Measurements from ENCODE around the gene MARS1. TPM values are rescaled to one million over a fixed set of nuclear protein-coding genes. Genes with fewer than 3 reads are reported as not detected.
A peak's percentile ranks its signal among the peaks of the same experiment; 100 is the strongest.
"Not testable (repeated sequence)": the region's sequence is repeated elsewhere in the genome, so short reads cannot be mapped to it uniquely, and the experiment has no call there.

Gene MARS1
- total and polyA plus RNA-seq, 2 experiments from 2014 or later: 266 to 351 TPM

DNA sequence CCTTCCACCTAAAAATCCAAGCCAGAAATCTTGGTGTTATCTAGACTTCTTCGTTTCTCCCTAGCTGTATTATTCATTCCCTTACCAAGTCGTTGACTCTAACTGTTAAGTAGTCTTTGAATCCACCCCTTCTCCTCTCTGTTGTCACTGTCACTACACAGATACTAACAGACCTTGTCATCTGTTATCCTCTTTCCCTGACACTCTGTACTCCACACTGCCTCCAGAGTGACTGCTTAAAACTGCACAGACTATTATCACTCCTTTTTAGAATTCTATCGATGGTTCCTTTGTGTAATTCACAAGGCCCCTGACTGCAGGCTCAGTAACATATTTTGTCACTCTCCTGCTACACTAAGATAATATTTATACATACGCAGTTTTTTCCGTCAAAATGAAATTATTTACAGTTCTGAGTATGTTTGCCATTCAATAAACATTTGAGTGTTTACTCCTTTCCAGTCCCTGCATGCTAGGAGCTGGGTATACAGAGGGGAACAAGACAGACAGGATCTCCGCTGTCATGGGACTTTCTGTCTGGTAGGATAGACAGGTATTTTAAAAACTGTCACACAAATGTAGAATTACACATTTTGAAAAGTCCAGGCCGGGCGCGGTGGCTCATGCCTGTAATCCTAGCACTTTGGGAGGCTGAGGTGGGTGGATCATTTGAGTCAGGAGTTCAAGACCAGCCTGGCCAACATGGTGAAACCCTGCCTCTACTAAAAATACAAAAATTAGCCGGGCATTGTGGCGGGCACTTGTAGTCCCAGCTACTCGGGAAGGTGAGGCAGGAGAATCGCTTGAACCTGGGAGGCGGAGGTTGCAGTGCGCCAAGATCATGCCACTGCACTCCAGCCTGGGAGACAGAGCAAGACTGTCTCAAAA, 3.8 kb downstream of the MARS1 start:
- Histone ChIP-seq H3K36me3 (ENCODE audit: insufficient read depth) (peaks cover 61% of the 10 kb centered on the region), H3K4me1 (ENCODE audit: insufficient read depth) (no peaks in the 10 kb centered on the region; the same call in 1 of the 2 replicates), H3K27ac (ENCODE audit: low read depth) (no peak overlapping the region), H3K79me2 (replicated peaks; ENCODE audit: insufficient read depth) (peaks cover 38% of the 10 kb centered on the region), H3K4me2 (no peak overlapping the region), H3K9me2 (ENCODE audit: insufficient read depth) (no peaks in the 10 kb centered on the region), H2AFZ (no peak overlapping the region), H3K4me3 (no peak overlapping the region), H4K20me1 (replicated peaks; ENCODE audit: insufficient read depth) (peaks cover 37% of the 10 kb centered on the region), H3K27me3 (ENCODE audit: insufficient read depth) (no peaks in the 10 kb centered on the region), H3F3A (replicated peaks; ENCODE audit: low read depth) (peaks cover 43% of the 10 kb centered on the region)
- TF ChIP-seq JUNB (IDR thresholded peaks at IDR 0.05; ENCODE audit: unreplicated experiment): no peak
- TF ChIP-seq, protein P1, sequence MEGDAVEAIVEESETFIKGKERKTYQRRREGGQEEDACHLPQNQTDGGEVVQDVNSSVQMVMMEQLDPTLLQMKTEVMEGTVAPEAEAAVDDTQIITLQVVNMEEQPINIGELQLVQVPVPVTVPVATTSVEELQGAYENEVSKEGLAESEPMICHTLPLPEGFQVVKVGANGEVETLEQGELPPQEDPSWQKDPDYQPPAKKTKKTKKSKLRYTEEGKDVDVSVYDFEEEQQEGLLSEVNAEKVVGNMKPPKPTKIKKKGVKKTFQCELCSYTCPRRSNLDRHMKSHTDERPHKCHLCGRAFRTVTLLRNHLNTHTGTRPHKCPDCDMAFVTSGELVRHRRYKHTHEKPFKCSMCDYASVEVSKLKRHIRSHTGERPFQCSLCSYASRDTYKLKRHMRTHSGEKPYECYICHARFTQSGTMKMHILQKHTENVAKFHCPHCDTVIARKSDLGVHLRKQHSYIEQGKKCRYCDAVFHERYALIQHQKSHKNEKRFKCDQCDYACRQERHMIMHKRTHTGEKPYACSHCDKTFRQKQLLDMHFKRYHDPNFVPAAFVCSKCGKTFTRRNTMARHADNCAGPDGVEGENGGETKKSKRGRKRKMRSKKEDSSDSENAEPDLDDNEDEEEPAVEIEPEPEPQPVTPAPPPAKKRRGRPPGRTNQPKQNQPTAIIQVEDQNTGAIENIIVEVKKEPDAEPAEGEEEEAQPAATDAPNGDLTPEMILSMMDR (conservative IDR thresholded peaks at IDR 0.05; ENCODE audit: low read depth in 2 of 2): peak in 1 of 2 experiments; percentile 25; a peak in 1 of 4 replicates
- no peak for TF ChIP-seq CREB1 (CRISPR knock-in tag; IDR thresholded peaks at IDR 0.05; ENCODE audit: low read depth)
- TF ChIP-seq EZH2phosphoT487 (IDR thresholded peaks at IDR 0.05; ENCODE audit: unreplicated experiment): no peak
- DNase-seq (ENCODE audit: low spot score) (peak; percentile 24), ATAC-seq (no peak)
- Mint-ChIP-seq H3K36me3 (ENCODE audit: low read depth) (peaks cover 82% of the 10 kb centered on the region), H3K27ac (peak overlapping the region; percentile 5; the same call in 1 of the 2 replicates), H3K4me3 (peak overlapping the region; percentile 1; the same call in 2 of the 3 replicates), H3K27me3 (ENCODE audit: insufficient read depth, low read depth, poor library complexity) (peaks cover 19% of the 10 kb centered on the region), H3K9me3 (no peaks in the 10 kb centered on the region), H3K4me1 (peaks cover 10% of the 10 kb centered on the region)

DNA sequence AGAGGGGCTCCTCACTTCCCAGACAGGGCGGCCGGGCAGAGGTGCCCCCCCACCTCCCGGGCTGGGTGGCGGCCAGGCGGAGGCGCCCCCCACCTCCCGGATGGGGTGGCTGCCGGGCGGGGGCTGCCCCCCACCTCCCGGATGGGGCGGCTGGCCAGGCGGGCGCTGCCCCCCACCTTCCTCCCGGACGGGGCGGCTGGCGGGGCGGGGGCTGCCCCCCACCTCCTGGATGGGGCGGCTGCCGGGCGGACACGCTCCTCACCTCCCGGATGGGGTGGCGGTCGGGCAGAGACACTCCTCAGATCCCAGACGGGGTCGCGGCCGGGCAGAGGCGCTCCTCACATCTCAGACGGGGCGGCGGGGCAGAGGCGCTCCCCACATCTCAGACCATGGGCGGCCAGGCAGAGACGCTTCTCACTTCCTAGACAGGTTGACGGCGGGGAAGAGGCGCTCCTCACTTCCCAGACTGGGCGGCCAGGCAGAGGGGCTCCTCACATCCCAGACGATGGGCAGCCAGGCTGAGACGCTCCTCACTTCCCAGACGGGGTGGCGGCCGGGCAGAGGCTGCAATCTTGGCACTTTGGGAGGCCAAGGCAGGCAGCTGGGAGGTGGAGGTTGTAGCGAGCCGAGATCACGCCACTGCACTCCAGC, 7.3 kb downstream of the MARS1 start:
- peaks cover 13% of the 10 kb centered on the region for H3K27me3 Mint-ChIP-seq (ENCODE audit: insufficient read depth, low read depth, poor library complexity)
- peaks cover 41% of the 10 kb centered on the region for H4K20me1 ChIP-seq (replicated peaks; ENCODE audit: insufficient read depth)
- ATAC-seq; H2AFZ ChIP-seq; H3K9me2 ChIP-seq (ENCODE audit: insufficient read depth); H3K27ac ChIP-seq (ENCODE audit: low read depth); H3K27me3 ChIP-seq (ENCODE audit: insufficient read depth); H3K27ac Mint-ChIP-seq; H3K4me3 ChIP-seq; DNase-seq (ENCODE audit: low spot score); H3K4me3 Mint-ChIP-seq; H3K4me1 Mint-ChIP-seq; H3K4me2 ChIP-seq; H3K4me1 ChIP-seq (ENCODE audit: insufficient read depth); H3K9me3 Mint-ChIP-seq: not testable (repeated sequence)
- peaks cover 92% of the 10 kb centered on the region for H3K36me3 Mint-ChIP-seq (ENCODE audit: low read depth)
- peaks cover 30% of the 10 kb centered on the region for H3K79me2 ChIP-seq (replicated peaks; ENCODE audit: insufficient read depth)
- H3K36me3 ChIP-seq (ENCODE audit: insufficient read depth): peaks cover 75% of the 10 kb centered on the region
- H3F3A ChIP-seq (replicated peaks; ENCODE audit: low read depth): peaks cover 42% of the 10 kb centered on the region

GRCh38 chr12:57496822-57497221, 9.0 kb downstream of the MARS1 start:
- H3K4me3 ChIP-seq: no peak overlapping the region
- Mint-ChIP-seq H3K27ac (no peak overlapping the region; the same call in 1 of the 2 replicates), H3K36me3 (ENCODE audit: low read depth) (peaks cover 92% of the 10 kb centered on the region), H3K9me3 (no peaks in the 10 kb centered on the region), H3K4me1 (peaks cover 2% of the 10 kb centered on the region; the same call in 2 of the 3 replicates), H3K4me3 (no peak overlapping the region; the same call in 2 of the 3 replicates), H3K27me3 (ENCODE audit: insufficient read depth, low read depth, poor library complexity) (peaks cover 13% of the 10 kb centered on the region)
- no peak overlapping the region for H2AFZ ChIP-seq
- peaks cover 35% of the 10 kb centered on the region for H4K20me1 ChIP-seq (replicated peaks; ENCODE audit: insufficient read depth)
- no peak overlapping the region for H3K4me2 ChIP-seq
- no peaks in the 10 kb centered on the region for H3K4me1 ChIP-seq (ENCODE audit: insufficient read depth)
- H3K36me3 ChIP-seq (ENCODE audit: insufficient read depth): peaks cover 75% of the 10 kb centered on the region
- no peak for DNase-seq (ENCODE audit: low spot score)
- peaks cover 23% of the 10 kb centered on the region for H3K79me2 ChIP-seq (replicated peaks; ENCODE audit: insufficient read depth)
- no peaks in the 10 kb centered on the region for H3K9me2 ChIP-seq (ENCODE audit: insufficient read depth)
- H3K27ac ChIP-seq (ENCODE audit: low read depth): 0 out of 2 replicates have a peak overlapping the region, but pooled peaks have one; percentile 63
- no peak for ATAC-seq
- no peaks in the 10 kb centered on the region for H3K27me3 ChIP-seq (ENCODE audit: insufficient read depth)
- peaks cover 37% of the 10 kb centered on the region for H3F3A ChIP-seq (replicated peaks; ENCODE audit: low read depth)
- no peak for TF ChIP-seq EZH2phosphoT487 (IDR thresholded peaks at IDR 0.05; ENCODE audit: unreplicated experiment)
- TF ChIP-seq EZH2 (IDR thresholded peaks at IDR 0.05; ENCODE audit: low read depth, unreplicated experiment): no peak

Data from GM23338 (cell line).